DOHH2 (cell line): Measurements from ENCODE around the gene MGME1.

ENCODE experiments used
- EZH2phosphoT487 ChIP-seq: fragments of 200-600 bp; sonication (generic); IDR thresholded peaks from 2 replicates; pipeline ENCODE4 v1.6.1; 2017; ENCODE audit warnings: borderline replicate concordance, mild to moderate bottlenecking, antibody characterized with exemption, low read length, moderate library complexity, mixed read lengths
- TF ChIP-seq, protein P1 (sequence below): fragments of 200-600 bp; sonication (generic); IDR thresholded peaks from one replicate; pipeline ENCODE4 v1.5.1; 2014; ENCODE audit warnings: antibody characterized with exemption, mild to moderate bottlenecking, low read depth, low read length; ENCODE audit not compliant: poor library complexity, severe bottlenecking

DNA sequence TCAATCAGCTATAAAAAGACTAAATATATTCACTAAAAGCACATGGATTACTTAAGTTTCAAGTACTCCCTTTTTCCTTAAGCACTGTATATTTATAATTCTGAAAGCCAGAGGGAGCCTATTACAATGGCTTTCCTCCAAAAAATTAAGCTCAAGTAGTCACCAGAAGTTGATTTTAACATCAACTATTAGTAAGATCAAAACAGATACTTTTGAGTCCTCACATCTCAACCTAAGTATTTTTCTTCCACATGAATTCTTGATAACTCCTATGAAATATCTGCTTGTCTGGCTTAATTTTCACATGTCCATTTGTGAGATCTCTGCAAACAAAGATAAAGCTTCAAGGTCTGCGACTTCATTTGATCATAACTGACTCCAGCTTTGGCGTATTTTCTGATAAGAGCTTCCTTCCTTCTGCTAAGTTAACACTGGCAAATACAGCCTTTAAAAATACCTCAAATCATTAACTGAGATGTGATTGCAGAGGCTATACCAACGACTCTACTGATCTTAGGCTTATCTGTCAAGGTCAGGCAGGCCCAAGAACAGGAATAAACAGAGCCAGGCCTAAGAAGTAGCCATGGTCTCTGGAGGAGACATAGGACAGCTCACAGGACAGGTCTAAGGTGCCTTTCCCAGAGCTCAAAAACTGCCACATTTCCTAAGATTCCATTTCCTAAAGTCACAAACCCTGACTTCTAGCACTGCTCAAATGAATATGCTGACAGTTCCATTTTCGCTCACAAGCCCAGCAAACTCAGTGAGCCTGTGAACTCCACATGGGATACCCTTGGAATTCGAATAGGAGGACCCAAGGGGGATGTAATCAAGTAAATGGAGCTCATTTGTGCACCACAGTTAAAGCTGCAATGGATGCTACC is 10.2 kb upstream of the MGME1 start:
- TF ChIP-seq, protein P1, sequence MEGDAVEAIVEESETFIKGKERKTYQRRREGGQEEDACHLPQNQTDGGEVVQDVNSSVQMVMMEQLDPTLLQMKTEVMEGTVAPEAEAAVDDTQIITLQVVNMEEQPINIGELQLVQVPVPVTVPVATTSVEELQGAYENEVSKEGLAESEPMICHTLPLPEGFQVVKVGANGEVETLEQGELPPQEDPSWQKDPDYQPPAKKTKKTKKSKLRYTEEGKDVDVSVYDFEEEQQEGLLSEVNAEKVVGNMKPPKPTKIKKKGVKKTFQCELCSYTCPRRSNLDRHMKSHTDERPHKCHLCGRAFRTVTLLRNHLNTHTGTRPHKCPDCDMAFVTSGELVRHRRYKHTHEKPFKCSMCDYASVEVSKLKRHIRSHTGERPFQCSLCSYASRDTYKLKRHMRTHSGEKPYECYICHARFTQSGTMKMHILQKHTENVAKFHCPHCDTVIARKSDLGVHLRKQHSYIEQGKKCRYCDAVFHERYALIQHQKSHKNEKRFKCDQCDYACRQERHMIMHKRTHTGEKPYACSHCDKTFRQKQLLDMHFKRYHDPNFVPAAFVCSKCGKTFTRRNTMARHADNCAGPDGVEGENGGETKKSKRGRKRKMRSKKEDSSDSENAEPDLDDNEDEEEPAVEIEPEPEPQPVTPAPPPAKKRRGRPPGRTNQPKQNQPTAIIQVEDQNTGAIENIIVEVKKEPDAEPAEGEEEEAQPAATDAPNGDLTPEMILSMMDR: no peak
- TF ChIP-seq EZH2phosphoT487: no peak
